NCI-H2227 (cell line): ENCODE results near the gene MYT1.
"Not testable (repeated sequence)": the region's sequence is repeated elsewhere in the genome, so short reads cannot be mapped to it uniquely, and the experiment has no call there.

Experiments
- DNase-seq: peaks from one replicate; lab custom pipeline; 2025; ENCODE audit not compliant: unreplicated experiment; lab: John Stamatoyannopoulos, UW

Gene MYT1

DNA sequence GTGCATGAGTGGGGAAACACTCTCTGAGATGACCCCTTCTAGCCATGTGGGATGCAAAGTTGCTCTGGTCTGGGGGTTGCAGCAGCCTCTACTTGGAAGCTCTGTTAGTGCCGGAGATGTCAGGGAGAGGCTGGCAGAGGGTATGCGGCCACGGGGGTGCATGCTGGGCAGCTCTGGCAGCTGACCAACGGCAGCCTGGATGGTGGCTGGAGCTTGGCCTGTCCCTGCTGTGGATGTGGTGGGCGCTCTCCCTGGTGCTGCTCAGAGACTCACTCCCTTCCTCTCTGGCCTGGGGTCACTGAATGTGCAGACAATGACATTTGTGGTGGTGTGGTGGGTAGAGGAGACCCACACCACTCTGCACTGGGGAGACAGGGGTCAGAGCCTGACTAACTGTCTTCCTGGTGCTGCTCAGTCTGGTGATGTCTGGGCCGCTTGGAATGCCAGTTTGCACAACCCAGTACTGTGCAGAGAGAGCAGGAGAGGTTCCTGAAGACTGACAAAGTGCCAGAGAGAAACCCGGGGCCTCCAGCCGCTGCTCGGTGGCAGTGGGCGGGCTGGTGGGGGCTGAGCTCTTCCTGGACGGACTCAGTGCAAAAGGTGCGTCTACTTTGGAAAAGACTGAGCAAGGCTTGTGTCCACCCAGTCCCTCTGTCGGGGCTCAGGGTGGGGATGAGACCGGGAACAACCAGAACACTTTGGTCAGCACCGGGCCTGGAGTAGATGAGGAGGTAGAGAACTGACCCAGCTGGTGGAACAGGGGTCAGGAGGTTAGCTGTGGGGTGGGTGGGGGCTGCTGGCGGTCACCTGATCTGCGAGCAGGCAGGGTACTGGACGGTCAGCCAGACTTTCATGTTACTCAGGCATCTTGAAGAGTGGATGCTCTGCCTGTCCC is 2.7 kb downstream of the MYT1 start:
- no peak for DNase-seq

DNA sequence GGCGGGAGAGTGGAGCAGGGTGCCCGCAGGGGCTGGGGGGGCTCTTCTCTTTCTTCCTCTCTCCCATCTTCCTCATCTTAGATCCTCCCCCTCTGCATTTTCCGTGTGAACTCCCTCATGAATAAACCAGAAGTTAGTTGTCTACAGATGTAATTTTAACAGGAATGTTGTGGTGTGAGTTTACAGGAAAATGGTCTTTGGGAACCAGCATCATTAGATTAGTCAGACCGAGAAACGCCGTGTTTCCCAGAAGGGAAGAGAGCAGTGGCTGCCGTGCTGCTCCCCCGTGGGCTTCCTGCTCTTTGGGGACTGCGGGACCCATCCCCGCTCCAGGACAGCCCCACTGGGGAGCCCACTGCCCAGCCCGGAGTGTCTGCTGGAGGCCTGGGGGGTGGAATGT is 3.4 kb downstream of the MYT1 start:
- DNase-seq: no peak

DNA sequence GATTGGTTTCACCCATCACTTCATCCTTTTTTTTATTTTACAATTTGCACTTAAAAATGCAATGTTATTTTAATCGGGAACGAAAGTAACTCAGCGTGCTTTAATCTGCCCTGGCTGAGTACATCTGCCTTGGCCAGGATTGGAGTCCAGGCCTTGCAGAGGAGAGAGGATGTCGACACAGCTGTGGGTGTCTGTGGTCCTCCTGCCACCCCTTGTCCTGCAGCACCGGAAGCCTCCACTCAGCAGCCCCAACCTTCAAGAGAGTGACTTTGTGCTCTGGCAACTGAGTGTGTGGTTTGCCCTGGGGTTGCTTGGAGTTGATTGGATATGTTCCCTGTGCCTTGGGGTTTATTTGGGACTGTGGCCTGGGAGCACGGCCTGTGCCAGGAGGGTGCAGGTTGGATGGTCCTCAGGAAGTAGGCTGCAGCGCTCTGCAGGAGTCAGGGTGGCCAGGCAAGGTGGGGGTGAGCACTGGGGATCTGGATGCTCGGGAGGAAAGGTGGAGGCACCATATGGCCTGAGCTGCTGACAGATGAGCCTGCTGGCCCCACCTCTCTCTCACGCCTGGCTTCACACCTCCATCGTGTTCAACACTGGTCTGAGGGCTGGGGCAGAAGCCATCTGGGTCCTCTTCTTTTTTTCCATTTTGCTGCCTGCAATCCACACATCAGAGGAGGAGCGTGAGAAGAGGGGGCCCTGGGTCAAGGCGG is 4.3 kb downstream of the MYT1 start:
- no peak for DNase-seq

DNA sequence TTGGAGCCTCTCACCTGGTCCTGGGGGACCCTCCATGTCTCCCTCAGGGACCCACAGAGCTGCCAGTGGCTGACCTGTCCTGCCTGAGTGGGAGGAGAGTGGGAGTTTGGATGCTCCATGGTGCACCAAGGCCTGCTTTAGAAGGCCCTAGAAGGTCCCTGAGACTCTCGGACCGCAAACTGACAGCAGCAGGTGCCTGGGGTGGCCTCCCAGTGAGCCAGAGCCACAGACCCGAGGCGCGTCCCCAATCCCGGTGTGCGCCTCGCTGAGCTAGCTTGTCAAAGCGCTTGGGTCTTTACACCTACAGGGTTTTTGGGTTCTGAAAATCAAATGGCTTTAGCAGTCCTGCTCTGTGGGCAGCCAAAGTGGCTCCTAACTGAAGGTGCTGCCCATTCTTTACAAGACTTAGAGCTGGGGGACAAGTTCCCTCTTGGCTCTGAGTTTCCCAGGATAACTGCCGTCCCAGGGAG is 4.9 kb downstream of the MYT1 start:
- DNase-seq: no peak

DNA sequence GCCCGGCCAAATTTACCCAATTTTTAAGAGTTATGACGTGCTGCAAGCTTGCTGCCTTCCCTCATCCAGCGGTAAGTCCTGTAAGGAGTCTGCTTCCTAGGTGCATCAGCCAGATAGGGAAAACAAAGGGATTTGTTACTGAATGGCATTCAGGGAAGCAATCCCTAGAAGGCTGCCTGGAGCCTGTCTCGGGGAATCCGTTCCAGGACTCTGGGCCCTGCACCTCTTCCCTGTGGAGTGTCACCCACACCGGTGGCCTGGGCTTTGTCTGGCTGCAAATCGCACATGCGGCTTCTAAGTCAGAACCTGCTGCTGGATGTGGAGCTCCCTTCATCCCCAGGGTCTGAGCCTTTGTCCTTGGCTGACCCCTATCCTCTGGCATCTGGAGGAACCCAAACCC is 7.0 kb downstream of the MYT1 start:
- DNase-seq: no peak

DNA sequence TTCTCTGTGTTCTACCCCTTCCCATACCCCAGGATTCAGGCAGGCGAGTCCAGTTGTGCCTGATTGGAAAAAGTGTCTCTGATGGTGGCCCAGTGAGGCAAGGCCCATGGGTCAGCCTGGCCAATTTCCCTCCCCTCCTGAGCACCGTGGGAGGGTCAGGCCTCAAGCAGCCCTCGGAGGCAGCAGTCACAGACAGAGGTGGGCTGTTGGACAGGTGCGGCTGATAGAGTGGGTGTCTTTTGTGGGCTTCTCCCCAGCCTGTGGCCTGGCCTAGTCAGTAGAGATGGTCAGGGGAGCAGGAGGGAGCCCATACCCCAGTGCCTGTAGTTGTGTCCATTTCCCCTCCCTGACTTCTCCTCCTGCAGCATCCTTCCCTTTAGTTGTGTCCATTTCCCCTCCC is 8.9 kb downstream of the MYT1 start:
- no peak for DNase-seq

DNA sequence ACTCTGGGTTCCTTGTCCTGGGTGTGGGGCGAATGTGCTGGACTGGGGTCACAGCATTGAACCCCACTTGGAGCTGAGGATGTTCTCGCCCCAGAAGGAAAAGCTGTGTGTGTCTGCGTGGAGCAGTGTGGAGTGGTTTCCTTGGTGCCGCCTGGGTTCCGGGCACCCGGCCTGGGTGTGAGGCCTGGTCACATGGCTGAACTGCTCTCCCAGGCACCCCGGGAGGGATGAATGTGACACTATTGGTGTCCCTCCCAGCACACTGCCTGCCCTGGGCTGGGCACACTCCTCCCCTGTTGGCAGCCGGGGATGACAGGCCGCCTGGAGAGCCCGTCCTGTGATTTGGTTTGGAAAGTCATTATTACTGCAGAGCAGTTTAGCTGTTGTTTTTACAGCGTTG is 12.3 kb downstream of the MYT1 start:
- DNase-seq: no peak

DNA sequence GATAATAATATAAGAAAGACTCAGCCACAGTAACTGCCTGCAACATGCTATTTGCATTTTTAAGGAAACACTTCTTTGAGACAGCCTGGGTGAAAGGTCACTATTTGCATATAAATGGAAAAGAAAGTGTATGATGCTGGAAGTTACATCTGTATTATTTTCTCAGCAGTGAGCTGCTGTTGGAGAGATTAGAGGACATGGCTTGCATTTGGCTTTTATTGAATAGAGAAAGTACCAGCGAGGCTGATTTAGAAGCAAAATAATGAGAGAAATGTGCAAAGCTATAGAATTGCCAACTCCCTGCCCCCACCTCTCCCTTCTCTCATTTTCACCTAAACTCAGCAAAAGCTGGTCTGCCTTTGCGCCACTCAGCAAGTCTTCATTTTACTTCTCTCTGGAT is 12.7 kb downstream of the MYT1 start:
- peak; percentile 74 for DNase-seq

DNA sequence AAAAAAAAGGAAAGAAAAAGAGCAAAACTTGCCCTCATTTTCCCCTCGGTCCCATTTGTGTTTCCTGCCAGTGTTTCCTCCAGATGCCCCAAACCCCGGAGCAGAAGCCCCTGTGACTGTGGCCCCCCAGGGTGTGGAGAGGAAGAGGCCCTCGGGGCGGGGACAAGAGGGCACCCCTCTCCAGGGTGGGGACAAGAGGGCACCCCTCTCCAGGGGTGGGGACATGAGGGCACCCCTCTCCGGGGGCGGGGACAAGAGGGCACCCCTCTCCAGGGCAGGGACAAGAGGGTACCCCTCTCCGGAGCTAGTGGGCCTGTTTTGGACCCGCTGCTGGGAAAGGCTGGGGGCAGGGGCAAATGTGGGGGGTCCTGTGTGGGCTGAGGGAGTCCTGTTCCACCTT is 13.1 kb downstream of the MYT1 start:
- DNase-seq: no peak

DNA sequence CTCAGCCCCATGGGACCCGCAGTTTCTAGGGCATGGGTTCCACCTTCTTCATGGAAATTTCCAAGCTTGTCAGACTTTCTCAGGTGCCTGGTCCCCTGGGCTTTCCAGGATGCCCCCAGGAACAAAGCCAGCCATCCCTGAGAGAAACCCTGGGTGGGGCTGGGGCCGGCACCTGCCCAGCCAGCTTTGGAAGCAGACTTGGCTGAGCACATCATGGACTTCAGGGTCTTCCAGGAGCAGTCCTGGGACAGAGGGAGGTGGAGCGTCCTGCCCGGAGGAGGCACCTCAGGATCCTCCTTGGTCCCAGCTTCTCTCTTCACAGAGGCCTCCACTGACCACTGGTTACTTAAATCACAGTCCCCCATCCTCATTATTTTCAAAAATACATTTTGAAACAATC is 13.5 kb downstream of the MYT1 start:
- DNase-seq: no peak

DNA sequence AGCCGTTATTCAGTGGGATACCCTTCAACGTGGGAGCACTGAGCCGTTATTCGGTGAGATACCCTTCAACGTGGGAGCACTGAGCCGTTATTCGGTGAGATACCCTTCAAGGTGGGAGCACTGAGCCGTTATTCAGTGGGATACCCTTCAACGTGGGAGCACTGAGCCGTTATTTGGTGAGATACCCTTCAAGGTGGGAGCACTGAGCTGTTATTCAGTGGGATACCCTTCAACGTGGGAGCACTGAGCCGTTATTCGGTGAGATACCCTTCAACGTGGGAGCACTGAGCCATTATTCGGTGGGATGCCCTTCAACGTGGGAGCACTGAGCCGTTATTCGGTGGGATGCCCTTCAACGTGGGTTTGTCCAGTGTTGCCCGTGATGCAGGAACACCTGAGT is 14.7 kb downstream of the MYT1 start:
- DNase-seq: not testable (repeated sequence)

DNA sequence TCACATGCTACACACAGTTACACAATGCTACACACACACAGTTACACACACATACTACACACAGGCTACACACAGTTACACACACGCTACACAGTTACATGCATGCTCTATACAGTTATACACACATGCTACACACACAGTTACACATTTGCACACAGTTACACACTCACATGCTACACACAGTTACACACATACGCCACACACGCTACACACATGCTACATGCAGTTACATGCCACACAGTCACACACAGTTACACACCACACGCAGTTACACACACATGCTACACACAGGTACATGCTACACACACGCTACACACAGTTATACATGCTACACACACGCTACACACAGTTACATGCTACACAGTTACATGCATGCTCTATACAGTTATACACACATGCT is 15.6 kb downstream of the MYT1 start:
- no peak for DNase-seq

DNA sequence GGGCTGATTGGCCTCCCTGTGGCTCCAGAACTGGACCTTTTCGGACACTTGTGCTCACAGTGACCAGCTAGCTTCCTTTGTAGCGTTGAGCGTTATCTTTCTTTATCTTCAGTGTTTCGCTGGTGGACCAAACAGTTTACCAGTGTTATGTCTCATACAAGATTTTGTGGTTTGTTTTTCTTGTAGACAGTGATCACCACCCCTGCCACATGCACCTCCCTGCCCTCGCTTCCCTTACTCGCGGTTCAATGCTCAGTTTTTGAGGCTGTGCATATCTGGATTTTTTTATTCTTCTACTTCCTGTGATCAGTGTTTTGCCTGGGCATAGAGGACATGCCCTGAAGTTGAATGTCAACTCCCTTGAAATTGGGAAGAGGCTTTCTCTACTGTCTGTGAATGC is 16.4 kb downstream of the MYT1 start:
- DNase-seq: no peak

DNA sequence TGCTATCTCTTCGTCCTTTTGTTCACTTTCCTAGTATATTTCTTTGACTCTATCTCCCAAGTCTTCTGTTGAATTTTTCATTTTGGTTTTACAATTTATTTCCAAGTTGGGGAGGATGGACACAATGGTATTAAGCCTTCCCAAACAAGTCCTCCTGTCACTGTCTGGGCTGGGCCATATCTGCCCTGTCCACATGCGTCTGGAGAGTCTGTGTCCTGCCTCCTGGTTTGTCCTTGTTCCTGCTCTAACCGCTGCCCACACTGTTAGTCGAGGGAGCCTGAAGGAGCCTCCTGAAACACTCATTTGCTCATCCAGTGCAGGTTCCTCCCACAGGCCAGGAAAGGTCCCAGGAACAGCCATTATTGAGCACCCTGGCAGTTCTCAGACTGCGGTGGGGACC is 17.1 kb downstream of the MYT1 start:
- no peak for DNase-seq

DNA sequence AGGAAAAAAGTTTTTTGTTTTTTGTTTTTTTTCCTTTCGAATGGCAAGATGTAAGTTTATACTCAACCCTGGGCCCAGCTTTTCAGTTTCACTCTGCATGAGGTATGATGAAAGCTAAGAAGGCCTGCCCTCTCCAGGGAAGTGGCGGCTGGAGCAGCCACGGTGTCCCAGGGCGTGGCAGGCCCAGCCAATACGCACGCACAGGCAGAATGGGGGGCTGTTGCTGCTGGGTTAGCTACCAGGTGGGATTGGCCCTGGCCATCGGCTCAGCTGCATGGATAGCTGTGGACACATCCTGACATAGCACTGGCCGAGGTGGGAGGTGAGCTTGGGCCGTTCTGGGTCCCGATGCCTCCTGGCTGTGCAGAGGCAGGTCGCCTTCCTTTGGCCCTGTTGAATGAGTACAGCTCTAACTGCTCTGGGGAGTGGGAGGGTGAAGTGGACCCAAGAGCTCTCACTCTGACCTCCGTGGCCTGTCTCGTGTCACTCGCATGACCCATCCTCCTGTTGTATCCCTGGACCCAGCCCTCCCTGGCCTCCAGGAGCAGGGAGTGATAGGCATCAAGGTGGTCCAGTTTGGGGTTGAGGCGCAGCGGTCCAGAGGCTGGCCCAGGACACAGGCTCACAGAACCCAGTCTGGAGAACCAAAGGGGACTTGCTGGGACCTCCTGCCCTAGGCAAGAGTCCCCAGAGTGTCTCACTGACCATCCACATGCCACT is 18.1 kb downstream of the MYT1 start:
- DNase-seq: no peak

DNA sequence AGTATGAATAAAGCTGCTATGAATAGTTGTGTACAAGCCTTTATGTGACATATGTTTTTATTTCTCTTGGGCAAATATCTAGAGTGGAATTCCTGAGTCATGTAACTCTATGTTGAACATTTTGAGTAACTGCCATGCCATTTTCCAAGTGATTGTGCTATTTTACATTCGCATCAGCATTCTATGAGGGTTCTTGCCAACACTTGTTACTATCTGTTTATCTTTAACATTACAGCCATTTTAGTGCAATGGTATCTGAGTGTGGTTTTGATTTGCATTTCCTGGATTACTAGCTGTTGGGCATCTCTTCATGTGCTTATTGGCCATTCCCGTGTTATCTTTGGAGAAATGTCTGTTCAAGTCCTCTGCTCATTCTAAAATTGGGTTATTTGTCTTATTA is 19.1 kb downstream of the MYT1 start:
- no peak for DNase-seq

DNA sequence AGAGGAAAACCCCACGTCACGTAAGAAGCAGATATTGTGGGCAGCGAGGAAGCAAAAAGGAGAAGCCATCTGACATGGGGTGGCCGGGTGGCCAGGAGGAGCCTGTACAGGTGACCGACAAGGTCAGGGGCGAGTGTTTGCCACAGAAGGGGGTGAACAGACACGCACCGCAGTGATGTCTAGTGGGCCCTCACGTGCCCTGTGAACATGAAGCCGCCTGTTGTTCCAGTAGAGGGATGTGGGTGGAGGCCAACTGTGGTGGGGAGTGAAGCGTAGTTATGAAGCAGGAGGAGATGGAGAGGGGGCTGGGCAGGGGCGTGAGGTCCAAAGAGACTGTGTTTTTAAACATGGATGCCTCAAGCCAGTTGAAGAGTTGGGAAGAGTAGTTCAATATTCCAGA is 20.5 kb downstream of the MYT1 start:
- no peak for DNase-seq

DNA sequence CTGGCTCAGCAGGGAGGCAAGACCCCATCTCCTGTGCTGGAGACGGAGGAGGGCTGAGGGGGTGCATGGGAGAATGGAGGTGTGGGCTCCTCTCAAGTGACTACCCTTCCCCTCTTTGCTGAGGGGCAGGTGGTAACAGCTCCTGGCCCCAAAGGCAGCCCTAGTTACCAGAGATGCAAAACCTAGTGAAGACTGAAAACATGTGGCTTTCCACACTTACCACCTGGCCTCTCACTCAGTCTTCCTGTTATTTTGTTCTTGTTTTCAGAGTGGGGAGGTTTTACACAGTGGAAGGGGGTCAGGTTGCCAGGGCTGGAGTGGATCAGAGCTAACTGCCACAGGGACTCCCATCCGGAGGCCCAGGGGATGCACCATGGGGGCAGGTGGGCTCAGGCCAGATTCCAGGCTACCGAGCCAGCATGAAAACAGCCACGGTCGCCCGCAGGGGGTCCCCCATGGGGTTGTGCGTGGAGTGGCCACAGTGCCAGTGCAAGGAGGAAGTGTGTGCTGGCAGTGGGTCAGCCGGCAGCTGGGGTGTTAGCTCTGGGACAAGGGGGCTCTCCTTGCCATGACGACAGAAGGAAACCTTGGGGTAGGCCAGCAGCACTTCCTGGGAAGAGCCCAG is 21.1 kb downstream of the MYT1 start:
- DNase-seq: no peak

DNA sequence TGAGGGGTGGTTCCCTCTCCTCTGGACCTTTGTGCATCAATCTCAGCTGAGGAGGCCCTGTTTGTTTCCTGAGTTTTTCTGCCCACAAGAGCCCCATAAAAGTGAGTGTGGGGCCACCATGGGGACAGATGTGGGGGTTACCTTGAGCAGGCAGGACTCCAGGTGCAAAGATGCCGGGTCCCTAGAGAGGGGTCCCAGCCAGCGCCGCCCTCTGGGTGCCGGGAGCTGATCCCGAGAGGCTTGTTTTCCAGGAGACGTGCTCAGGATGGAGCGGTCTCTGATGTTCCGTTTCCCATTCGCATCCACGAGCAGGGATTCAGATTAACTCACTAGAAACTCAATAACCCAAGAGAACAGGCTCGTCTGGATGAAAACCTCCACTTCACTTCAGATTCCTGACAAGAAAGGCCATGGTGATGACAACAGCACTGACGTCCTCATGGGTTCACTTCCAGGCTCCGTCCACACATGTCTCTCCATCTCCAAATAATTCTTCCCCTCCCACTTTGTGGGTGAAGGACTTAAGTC is 21.9 kb downstream of the MYT1 start:
- DNase-seq: no peak

DNA sequence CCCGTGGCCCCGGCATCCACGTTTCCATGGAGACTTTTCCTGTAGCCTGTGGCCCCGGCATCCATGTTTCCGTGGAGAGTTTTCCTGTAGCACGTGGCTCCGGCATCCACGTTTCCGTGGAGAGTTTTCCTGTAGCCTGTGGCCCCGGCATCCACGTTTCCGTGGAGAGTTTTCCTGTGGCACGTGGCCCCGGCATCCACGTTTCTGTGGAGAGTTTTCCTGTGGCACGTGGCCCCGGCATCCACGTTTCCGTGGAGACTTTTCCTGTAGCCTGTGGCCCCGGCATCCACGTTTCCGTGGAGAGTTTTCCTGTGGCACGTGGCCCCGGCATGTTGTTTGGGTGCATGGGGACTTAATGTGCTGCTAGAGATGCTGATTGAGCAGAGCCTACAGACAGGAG is 23.0 kb downstream of the MYT1 start:
- not testable (repeated sequence) for DNase-seq

DNA sequence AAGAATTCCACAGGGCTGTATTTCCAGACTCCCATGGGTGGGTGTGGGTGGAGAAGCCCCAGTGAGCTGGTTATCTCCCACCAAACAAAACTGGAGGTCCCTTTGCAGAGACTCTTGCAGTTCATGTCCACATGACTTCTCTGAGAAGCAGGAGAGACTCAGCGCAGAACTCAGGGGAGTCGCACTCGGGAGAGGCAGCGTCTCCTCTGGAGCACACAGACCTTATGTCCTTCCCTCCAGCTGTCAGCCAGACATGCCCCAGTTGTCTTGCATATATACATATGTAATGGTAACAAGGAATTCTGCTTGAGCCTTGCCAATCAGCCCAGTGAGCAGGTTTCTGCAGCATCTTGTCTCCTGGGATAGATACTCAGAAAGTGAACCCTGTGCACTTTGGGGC is 23.8 kb downstream of the MYT1 start:
- no peak for DNase-seq
